Colonic mucosa (tissue), 4 donors: Measurements from ENCODE around the gene EXTL1. TPM values are rescaled to one million over a fixed set of nuclear protein-coding genes. Genes with fewer than 3 reads are reported as not detected.

Experiments used
- DNase-seq: peaks from one replicate; pipeline ENCODE4 v3.0.0-alpha.2; 2020
- H3K27ac ChIP-seq: fragments of 200-600 bp; one replicate; pipeline ENCODE4 v1.8.0; 2021
- H3K27me3 ChIP-seq: fragments of 200-600 bp; one replicate; pipeline ENCODE4 v1.8.0; 2021
- H3K36me3 ChIP-seq: fragments of 200-600 bp; one replicate; pipeline ENCODE4 v1.8.0; 2021
- H3K4me1 ChIP-seq: fragments of 200-600 bp; one replicate; pipeline ENCODE4 v1.8.0; 2021; ENCODE audit warnings: mild to moderate bottlenecking
- H3K4me3 ChIP-seq: fragments of 200-600 bp; one replicate; pipeline ENCODE4 v1.8.0; 2021
- H3K9ac ChIP-seq, 2 donors: one replicate each; pipeline ENCODE4 v1.7.0; 2013; ENCODE audit warnings: control low read depth in 2 of 2, low read depth in 2 of 2, low read length in 2 of 2
- H3K9me3 ChIP-seq: fragments of 200-600 bp; one replicate; pipeline ENCODE4 v1.8.0; 2021
- CTCF ChIP-seq: fragments of 200-600 bp; IDR thresholded peaks from one replicate; pipeline ENCODE4 v1.8.0; 2022; ENCODE audit warnings: antibody characterized with exemption, mild to moderate bottlenecking
- intact Hi-C: fragments of 100-400 bp; cut with DNase I; formaldehyde crosslinking; loops from one replicate; pipeline ENCODE4 v1.14.1; 2022
- total RNA-seq, 2 donors: library from RNA; stranded (reverse); fragmentation: NEBNext Ultra II Directional in 1 of 2; extraction: Animal tissue kit (Norgen Biotek cat#: 25700) in 1 of 2; gene quantifications; one replicate each; pipeline ENCODE4 v1.2.1, GENCODE V29; 2021
- donor health status: healthy.
- donor health status: DM: no; HTN: no; CAD: no.
- donor health status: DM: no; HTN: no; CAD: no.

The EXTL1 gene
- total RNA-seq, 2 donors from 2014 or later, result 0.05 to 0.29 TPM

- H3K9ac ChIP-seq, result no peak overlapping the region
- H3K27me3 ChIP-seq, result no peaks in the 10 kb centered on the region
- TF ChIP-seq CTCF, result no peak
- intact Hi-C loops, result no loop called here
- H3K27ac ChIP-seq, result no peak overlapping the region
- no peaks in the 10 kb centered on the region for H3K4me1 ChIP-seq
- DNase-seq, result no peak
- no peak overlapping the region for H3K4me3 ChIP-seq
- H3K36me3 ChIP-seq, result no peaks in the 10 kb centered on the region
- H3K9me3 ChIP-seq, result no peaks in the 10 kb centered on the region
These were observed 39.4 kb downstream of the EXTL1 start for GRCh38 chr1:26060832-26061574.

- DNase-seq, result no peak
- TF ChIP-seq CTCF, result no peak
- no peak overlapping the region for H3K9ac ChIP-seq
- no peaks in the 10 kb centered on the region for H3K36me3 ChIP-seq
- no peak overlapping the region for H3K4me3 ChIP-seq
- H3K27ac ChIP-seq, result no peak overlapping the region
- H3K27me3 ChIP-seq, result no peaks in the 10 kb centered on the region
- no peaks in the 10 kb centered on the region for H3K4me1 ChIP-seq
- no peaks in the 10 kb centered on the region for H3K9me3 ChIP-seq
- intact Hi-C loops, result no loop called here
These were observed 43.0 kb downstream of the EXTL1 start for GRCh38 chr1:26064553-26064952.

- no peak for DNase-seq
- TF ChIP-seq CTCF, result no peak
- Histone ChIP-seq H3K27me3 (no peaks in the 10 kb centered on the region), H3K9ac (no peak overlapping the region), H3K36me3 (no peaks in the 10 kb centered on the region), H3K27ac (no peak overlapping the region), H3K4me1 (no peaks in the 10 kb centered on the region), H3K9me3 (no peaks in the 10 kb centered on the region), H3K4me3 (no peak overlapping the region)
- intact Hi-C loops, result no loop called here
These were observed 44.6 kb downstream of the EXTL1 start for GRCh38 chr1:26066160-26066559.

GRCh38 chr1:26066857-26067256, 45.3 kb downstream of the EXTL1 start:
- no peak for DNase-seq
- no peaks in the 10 kb centered on the region for H3K36me3 ChIP-seq
- no peak overlapping the region for H3K27ac ChIP-seq
- H3K4me3 ChIP-seq, result no peak overlapping the region
- no peak for TF ChIP-seq CTCF
- no peaks in the 10 kb centered on the region for H3K27me3 ChIP-seq
- no peak overlapping the region for H3K9ac ChIP-seq
- H3K4me1 ChIP-seq, result no peaks in the 10 kb centered on the region
- H3K9me3 ChIP-seq, result no peaks in the 10 kb centered on the region
- intact Hi-C loops, result no loop called here

- Histone ChIP-seq H3K4me3 (no peak within 1 kb of the TSS), H3K36me3 (no peaks in the 10 kb centered on the region), H3K27ac (no peak within 1 kb of the TSS), H3K27me3 (no peaks in the 10 kb centered on the region), H3K9me3 (no peaks in the 10 kb centered on the region), H3K4me1 (no peaks in the 10 kb centered on the region), H3K9ac (no peak within 1 kb of the TSS)
- no peak for DNase-seq
- intact Hi-C loops, result no loop called here
- TF ChIP-seq CTCF, result no peak
These were observed 45.9 kb downstream of the EXTL1 start, which contains the start of gene TRIM63 for GRCh38 chr1:26067432-26067911. Gene TRIM63, minus strand, starts transcription at chr1:26067630. Its CDS starts 136 bp downstream, at chr1:26067494.
